ENCODE results near the gene STOML1. TPM values are rescaled to one million over a fixed set of nuclear protein-coding genes. Genes with fewer than 3 reads are reported as not detected.

The STOML1 gene
- total and polyA plus RNA-seq, 10 of the 15 experiments (the other 5 are each of a cell fraction or from before 2014, with no cell fraction given): 0.14 to 13.6 (median 8.3) TPM

- in situ Hi-C loops (cut with MboI): loop anchor here (10.0 kb wide), 1 partner anchor 340 kb away; no protein-coding TSS in a partner anchor
- peak overlapping the region; percentile 50; the same call in 1 of the 2 replicates for H3K4me3 ChIP-seq
- 1% methylated on average over 11 of the region's 11 CpGs for WGBS (ENCODE audit: insufficient coverage, insufficient replicate concordance, low lambda C conversion rate, missing lambda C conversion rate)
- TF ChIP-seq CTCF (IDR thresholded peaks at IDR 0.05 in 2 of 3, conservative IDR thresholded peaks at IDR 0.05 in 1 of 3; ENCODE audit: control insufficient read depth in 2 of 3, extremely low read depth in 1 of 3, insufficient read depth in 1 of 3, low read depth in 3 of 3, low read length in 3 of 3) (peak; percentile 90 to 97 (median 96)), HCFC1 (IDR thresholded peaks at IDR 0.05; ENCODE audit: low read length) (no peak), TARDBP (IDR thresholded peaks at IDR 0.05; ENCODE audit: borderline replicate concordance) (no peak), ZNF384 (IDR thresholded peaks at IDR 0.05; ENCODE audit: borderline replicate concordance, low read depth, low read length) (peak; percentile 26; the same call in 1 of the 2 replicates), HDAC6 (IDR thresholded peaks at IDR 0.05; ENCODE audit: unreplicated experiment) (no peak), NR2C1 (IDR thresholded peaks at IDR 0.05) (no peak), ZBED1 (IDR thresholded peaks at IDR 0.05; ENCODE audit: borderline replicate concordance) (no peak), NFYB (IDR thresholded peaks at IDR 0.05; ENCODE audit: insufficient read depth, low read depth, low read length) (no peak), MYB (IDR thresholded peaks at IDR 0.05; ENCODE audit: borderline replicate concordance, low read depth, low read length) (no peak), SMC3 (IDR thresholded peaks at IDR 0.05; ENCODE audit: borderline replicate concordance, low read length) (peak; percentile 75; the same call in 1 of the 2 replicates), RB1 (IDR thresholded peaks at IDR 0.05; ENCODE audit: borderline replicate concordance) (0 out of 2 replicates have a peak, but pooled peaks have one; percentile 32), ATF7 (IDR thresholded peaks at IDR 0.05; ENCODE audit: low read depth) (no peak), EED (IDR thresholded peaks at IDR 0.05; ENCODE audit: low read depth) (no peak), POU2F2 (IDR thresholded peaks at IDR 0.05; ENCODE audit: borderline replicate concordance, low read depth, low read length) (peak; percentile 23; the same call in 1 of the 3 replicates), YY1 (IDR thresholded peaks at IDR 0.05; ENCODE audit: low read depth, low read length) (peak; percentile 65; the same call in 1 of the 2 replicates), TBL1XR1 (IDR thresholded peaks at IDR 0.05; ENCODE audit: low read depth, low read length) (0 out of 2 replicates have a peak, but pooled peaks have one; percentile 9), ZNF687 (IDR thresholded peaks at IDR 0.05) (no peak), RAD21 (IDR thresholded peaks at IDR 0.05; ENCODE audit: insufficient read depth, low read depth, low read length) (peak; percentile 62), CHD2 (IDR thresholded peaks at IDR 0.05; ENCODE audit: borderline replicate concordance, low read depth, low read length) (no peak), WRNIP1 (IDR thresholded peaks at IDR 0.05; ENCODE audit: borderline replicate concordance, low read depth, low read length) (no peak)
Measured at GRCh38 chr15:73964736-73965093, 27.4 kb downstream of the STOML1 start.

More at GRCh38 chr15:73964736-73965093, 27.4 kb downstream of the STOML1 start:
- CTCF ChIA-PET: interaction anchor here (0.6 to 2.5 kb wide), 18 partner anchors 8 to 446 kb away, joined by 3 to 20 read pairs (median 4); partner anchors contain the start of gene PML
- no peaks in the 10 kb centered on the region for H3K9me3 ChIP-seq (replicated peaks; ENCODE audit: control insufficient read depth, insufficient read depth, low read length)
- peak overlapping the region; percentile 96 for H3K4me2 ChIP-seq (ENCODE audit: control insufficient read depth, insufficient read depth)
- FAIRE-seq (peak; percentile 68), DNase-seq (ENCODE audit: low read depth, low spot score) (no peak), ATAC-seq (peak; percentile 91)
- RAD21 ChIA-PET (ENCODE audit: unreplicated experiment): interaction anchor here (2.9 kb wide), 1 partner anchor 14 kb away, joined by 10 read pairs; no protein-coding TSS in a partner anchor
- no peaks in the 10 kb centered on the region for H3K36me3 ChIP-seq (ENCODE audit: control insufficient read depth in 2 of 2, insufficient read depth in 2 of 2, low read length in 1 of 2)
- peak overlapping the region; percentile 64 for H3K9ac ChIP-seq (ENCODE audit: control insufficient read depth, insufficient read depth, low read length)
- intact Hi-C loops (cut with micrococcal nuclease; ENCODE audit: unreplicated experiment): loop anchor here (1.0 kb wide), 1 partner anchor 13 kb away; no protein-coding TSS in a partner anchor
- no peaks in the 10 kb centered on the region for H3K79me2 ChIP-seq (ENCODE audit: control insufficient read depth, insufficient read depth, low read length)
- no peaks in the 10 kb centered on the region for H3K27me3 ChIP-seq (replicated peaks in 1 of 2; ENCODE audit: control insufficient read depth in 2 of 2, insufficient read depth in 2 of 2, low read length in 1 of 2)
- peaks cover 22% of the 10 kb centered on the region for H3K4me1 ChIP-seq (ENCODE audit: control insufficient read depth, insufficient read depth, low read length)
- SMC1A ChIA-PET (ENCODE audit: uncharacterized antibody, unreplicated experiment): interaction anchor here (1.1 kb wide), 2 partner anchors 17 to 43 kb away, joined by 3 read pairs; no protein-coding TSS in a partner anchor
- POLR2A ChIA-PET: no interaction called here
- no peaks in the 10 kb centered on the region for H4K20me1 ChIP-seq (ENCODE audit: control insufficient read depth, insufficient read depth)
- no TSS peak for BruUV-seq (replicated peaks)
- peak overlapping the region; percentile 93 for H2AFZ ChIP-seq (ENCODE audit: control insufficient read depth, low read depth, low read length)
- H3K27ac ChIP-seq (ENCODE audit: control insufficient read depth, insufficient read depth): peak overlapping the region; percentile 86
